Right lobe of liver (tissue), 4 donors: ENCODE data around the gene CELSR1.

Source experiments
- POLR2A ChIP-seq: fragments of 450-650 bp; IDR thresholded peaks from one replicate; pipeline ENCODE4 v1.6.1; 2017; ENCODE audit warnings: antibody characterized with exemption, mild to moderate bottlenecking
- TF ChIP-seq, protein P1 (sequence below), 4 donors: fragments of 200-600 bp in 3 of 4; fragments of 450-650 bp in 1 of 4; IDR thresholded peaks; one replicate each; pipeline versions ENCODE4 v1.5.1 to v1.8.0; 2016 to 2022; ENCODE audit warnings: antibody characterized with exemption in 4 of 4, mild to moderate bottlenecking in 2 of 4
- donor health status: DM: no; HTN: no; CAD: no.
- donor health status: DM: no; HTN: no; CAD: no.
- donor health status: DM: no; HTN: yes; CAD: no.

DNA sequence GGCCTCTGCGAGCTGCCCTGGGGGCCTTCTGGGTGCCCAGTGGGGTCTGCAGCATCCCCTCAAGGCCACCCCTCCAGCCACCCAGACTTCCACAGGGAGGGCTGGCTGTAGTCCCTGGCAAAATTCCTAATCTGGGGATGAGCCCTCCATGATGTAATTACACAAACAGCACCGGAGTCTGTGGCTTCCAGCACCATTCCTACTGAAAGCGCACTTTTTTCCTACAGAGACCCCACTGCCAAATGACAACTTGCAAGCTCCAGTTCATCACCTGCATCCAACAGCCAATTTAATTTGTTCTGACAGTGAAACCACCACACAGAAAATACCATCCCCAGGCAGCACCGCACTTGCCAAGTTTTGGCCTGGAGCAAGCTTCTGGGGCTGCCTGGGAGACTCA, 131.5 kb downstream of the CELSR1 start:
- TF ChIP-seq, protein P1, sequence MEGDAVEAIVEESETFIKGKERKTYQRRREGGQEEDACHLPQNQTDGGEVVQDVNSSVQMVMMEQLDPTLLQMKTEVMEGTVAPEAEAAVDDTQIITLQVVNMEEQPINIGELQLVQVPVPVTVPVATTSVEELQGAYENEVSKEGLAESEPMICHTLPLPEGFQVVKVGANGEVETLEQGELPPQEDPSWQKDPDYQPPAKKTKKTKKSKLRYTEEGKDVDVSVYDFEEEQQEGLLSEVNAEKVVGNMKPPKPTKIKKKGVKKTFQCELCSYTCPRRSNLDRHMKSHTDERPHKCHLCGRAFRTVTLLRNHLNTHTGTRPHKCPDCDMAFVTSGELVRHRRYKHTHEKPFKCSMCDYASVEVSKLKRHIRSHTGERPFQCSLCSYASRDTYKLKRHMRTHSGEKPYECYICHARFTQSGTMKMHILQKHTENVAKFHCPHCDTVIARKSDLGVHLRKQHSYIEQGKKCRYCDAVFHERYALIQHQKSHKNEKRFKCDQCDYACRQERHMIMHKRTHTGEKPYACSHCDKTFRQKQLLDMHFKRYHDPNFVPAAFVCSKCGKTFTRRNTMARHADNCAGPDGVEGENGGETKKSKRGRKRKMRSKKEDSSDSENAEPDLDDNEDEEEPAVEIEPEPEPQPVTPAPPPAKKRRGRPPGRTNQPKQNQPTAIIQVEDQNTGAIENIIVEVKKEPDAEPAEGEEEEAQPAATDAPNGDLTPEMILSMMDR (IDR thresholded peaks at IDR 0.05), result no peak
- TF ChIP-seq POLR2A, result no peak
